Left renal pelvis (tissue), 4 donors: ENCODE measurements around the gene MOK. TPM values are rescaled to one million over a fixed set of nuclear protein-coding genes. Genes with fewer than 3 reads are reported as not detected.

Experiments
- DNase-seq, 4 donors: peaks; one replicate each; pipeline ENCODE4 v3.0.0-alpha.2; 2013; ENCODE audit warnings: low read depth in 4 of 4, low spot score in 3 of 4
- polyA plus RNA-seq, 4 donors: library from polyadenylated mRNA; unstranded; fragments of 120-200 nt; gene quantifications; one replicate each; pipeline ENCODE4 v1.2.1, GENCODE V29; 2013; ENCODE audit not compliant: insufficient read length in 4 of 4

The MOK gene
- polyA plus RNA-seq, 4 donors: 16.2 to 40.3 (median 25.8) TPM

DNA sequence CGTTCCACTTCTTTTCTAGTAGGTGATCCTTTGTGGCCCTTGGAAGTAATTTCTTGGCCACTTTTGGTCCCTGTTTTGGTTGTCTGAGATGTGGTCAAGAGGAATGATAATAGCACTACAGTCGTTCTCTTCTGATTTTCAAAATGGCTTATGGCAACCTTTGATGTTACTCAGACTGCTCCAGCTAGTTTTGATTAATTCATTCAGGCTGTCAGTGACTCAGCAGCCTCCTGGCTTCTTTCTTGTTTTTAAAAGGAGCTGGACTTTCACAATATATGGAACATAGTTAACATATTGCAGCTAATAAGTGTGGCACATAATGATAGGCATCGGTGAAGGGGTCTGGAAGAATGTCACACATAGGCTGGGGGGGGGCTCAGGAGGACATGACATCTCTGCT lies 117.9 kb downstream of the MOK start:
- no peak for DNase-seq

DNA sequence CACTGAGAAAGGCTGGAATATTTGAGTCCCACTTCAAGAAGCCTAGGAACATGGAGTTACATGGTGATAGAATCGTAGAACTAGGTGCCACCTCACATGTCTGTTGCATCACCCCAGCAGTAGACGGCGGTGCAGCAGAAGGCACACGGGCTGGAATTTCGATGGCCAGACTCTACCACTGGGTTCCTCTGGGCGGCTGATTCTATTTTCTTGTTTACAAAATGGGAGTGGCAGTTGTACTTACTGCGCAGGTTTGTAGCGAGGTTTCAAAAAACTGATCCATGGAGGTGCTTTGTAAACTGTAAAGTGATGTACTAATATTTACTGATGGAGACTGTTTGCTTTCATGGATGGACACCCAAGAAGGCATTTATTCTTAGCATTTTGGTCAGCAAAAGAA lies 119.6 kb downstream of the MOK start:
- no peak for DNase-seq

DNA sequence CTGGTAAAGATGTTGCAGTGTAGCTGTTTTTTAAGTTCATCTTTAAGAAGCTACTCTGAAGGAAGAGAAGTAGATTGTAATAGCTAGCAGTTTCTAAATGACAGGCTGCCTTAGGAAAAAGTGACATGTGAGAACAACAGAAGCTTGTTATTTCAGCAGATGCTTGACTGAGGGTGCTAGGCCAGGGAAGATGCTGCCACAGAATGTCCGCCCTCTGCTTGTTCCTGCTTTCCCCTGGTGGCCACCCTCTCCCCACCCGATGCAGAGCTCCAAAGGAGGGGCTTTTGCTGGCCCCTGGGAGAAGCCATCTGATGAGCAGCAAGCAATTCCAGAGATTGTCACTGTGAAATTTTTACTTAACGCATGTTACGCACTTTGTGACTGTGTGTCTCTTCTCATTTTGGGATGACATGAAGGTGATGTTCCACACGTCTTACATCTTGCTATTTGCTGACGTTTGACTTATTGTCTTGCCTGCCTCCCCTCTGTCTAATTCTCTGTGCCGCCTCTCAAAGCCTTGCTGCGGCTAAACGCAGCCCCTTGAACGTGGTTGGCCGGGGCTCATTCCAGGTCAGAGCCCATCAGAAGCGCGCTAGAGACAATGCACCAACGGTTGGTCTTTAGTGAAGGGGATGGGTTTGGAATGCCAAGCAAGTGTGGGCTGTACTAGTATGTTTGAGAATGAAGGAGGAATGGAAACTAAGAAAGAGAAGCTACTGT lies 120.5 kb downstream of the MOK start:
- no peak for DNase-seq

DNA sequence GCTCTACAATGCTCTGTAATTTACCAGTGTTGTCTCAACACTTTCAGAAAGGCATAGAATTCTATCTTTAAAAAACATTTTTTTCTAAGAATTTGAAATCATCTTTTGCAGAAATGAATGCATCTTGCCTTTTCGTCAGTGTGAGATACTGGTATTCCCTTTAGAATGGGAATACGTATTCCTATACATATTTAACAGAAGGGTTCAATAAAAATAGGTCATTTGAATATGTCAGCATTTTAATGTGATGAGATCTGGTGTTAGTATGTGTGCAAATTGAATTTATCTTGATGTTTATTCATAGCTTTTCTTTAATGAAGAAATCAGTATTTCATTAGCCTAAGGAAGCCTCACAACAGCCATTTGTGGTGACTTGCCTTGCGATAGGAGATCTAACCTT lies 121.1 kb downstream of the MOK start:
- DNase-seq: no peak

DNA sequence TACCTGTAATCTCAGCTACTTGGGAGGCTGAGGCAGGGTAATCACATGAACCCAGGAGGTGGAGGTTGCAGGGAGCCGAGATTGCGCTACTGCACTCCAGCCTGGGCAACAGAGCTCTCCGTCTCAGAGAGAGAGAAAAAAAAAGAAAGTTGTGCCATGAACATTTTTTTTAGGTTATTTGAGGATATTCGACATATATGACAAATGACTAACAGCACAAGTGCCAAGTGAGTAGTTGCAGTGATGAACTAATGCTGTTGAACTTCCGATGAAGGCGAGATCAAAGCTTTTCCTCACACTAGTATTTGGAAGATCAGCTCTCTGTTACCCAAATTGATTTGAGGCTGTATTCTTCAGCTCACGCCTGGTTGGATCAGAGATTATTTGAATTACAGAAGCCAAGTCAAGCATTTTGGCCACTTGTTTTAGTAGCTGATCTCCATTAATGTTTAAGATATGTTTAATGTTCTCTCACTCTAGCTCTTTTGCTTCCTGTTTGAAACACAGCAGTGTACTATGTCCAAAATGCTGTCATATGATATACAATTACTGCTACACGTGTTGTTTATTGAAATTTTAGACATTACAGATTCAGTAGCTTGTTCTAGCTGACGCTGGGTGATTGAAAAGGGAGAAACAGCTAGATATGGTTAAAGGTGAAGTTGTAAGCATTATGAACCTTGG lies 121.9 kb downstream of the MOK start:
- no peak for DNase-seq

DNA sequence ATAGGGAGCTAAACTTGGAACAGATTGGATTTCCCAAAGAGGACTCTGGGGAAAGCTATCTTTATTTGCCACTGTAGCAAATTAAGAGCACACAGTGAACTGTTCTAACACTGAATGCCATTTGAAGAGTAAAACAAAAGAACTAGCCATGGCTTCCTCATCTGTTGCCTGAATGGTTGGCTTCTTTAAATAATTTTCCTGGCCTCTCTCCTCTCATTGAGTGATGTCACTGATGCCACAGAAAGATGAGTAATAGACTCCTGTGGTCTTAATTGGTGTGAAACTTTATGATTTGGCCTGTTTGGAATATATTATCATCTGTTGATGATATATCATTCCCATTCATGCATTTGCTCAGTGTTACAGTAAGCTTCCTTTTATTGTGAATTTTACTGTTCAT lies 122.8 kb downstream of the MOK start:
- no peak for DNase-seq

DNA sequence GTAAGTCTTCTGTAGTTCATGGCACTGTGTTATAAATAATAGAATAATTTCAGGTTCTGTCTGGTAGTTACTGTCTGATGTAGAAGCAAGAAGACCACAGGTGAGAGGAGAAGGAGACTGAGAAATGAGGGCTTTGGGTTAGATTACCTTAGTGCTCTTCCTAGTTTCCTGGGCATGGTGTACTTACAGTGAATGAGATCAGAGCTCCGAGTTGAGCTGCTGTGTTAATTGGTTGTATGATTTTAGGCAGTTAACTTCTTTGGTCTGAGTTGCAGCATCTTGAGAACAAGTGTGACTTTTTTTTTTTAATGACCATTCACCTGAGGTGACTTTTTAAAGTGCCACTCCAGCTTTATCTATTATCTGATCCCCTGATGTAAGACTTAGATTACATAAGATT lies 123.8 kb downstream of the MOK start:
- DNase-seq: no peak

DNA sequence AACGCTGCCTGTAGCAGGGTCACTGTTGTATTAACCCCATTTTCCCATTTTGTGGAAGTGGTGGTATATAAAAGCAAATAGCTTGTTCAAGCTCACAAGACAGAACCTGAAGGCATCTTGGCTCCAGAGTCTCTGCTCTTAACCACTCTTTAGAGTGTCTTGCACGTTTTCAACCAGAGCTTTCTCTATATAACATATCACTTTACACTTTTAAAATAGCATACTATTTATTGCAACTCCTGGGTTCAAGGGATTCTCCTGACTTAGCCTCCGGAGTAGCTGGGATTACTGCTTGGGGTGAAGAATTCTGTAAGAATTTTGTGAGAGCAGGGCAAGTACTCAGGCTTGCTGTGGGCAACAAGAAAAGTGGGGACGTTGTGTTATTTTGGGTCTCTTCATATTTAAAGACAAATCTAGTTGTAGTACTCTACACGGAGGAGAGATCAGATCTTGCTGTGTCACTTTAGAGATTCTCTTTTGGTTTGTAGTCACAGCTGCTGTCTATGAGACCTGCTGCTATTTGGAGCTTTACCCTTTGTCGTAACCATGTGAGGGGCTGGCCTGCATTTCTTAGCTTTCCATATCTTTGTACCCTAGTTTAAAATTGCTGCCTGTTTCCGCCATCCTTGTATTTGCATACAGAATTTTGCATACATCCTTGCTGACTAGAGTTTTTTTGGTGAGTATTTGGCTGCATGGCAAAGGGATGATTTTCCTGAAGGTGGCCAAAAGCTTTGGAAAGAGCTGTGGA lies 124.5 kb downstream of the MOK start:
- DNase-seq: no peak

Other genes with a start within 250 kb of the MOK start
- 100 to 1,000 TPM; 424 to 884 (median 751) TPM for gene HSP90AA1, start 218.1 kb downstream of the MOK start, polyA plus RNA-seq
- gene WDR20, start 165.3 kb downstream of the MOK start, polyA plus RNA-seq: 10 to 100 TPM; 23.4 to 32.5 (median 27.9) TPM
- gene ZNF839, start 14.6 kb upstream of the MOK start, polyA plus RNA-seq: 10 to 100 TPM; 10.9 to 19.5 (median 15.1) TPM
- gene CINP, start 57.7 kb upstream of the MOK start, polyA plus RNA-seq: 10 to 100 TPM; 32.6 to 47.5 (median 33.9) TPM
- gene TECPR2, start 57.8 kb upstream of the MOK start, polyA plus RNA-seq: 10 to 100 TPM; 15.0 to 18.7 (median 17.2) TPM
- gene ANKRD9, start 204.6 kb upstream of the MOK start, polyA plus RNA-seq: 1 to 10 TPM; 4.2 to 7.7 (median 5.9) TPM